GM12874 (cell line): ENCODE measurements around the gene GLOD4.

ENCODE experiments used
- CTCF ChIP-seq: IDR thresholded peaks from 2 replicates; pipeline ENCODE4 v1.5.1; 2011; ENCODE audit warnings: low read depth, mild to moderate bottlenecking, control low read depth, low read length, moderate library complexity; ENCODE audit not compliant: insufficient read depth

GLOD4 gene

GRCh38 chr17:721540-721937, 60.5 kb downstream of the GLOD4 start:
- no peak for TF ChIP-seq CTCF

GRCh38 chr17:720706-721539, 61.2 kb downstream of the GLOD4 start:
- no peak for TF ChIP-seq CTCF

- TF ChIP-seq CTCF = no peak
Measured at GRCh38 chr17:718075-718474, 64.0 kb downstream of the GLOD4 start.
